ENCODE measurements around the gene RILPL1. TPM values are rescaled to one million over a fixed set of nuclear protein-coding genes. Genes with fewer than 3 reads are reported as not detected.

The RILPL1 gene
- total RNA-seq, 1 experiment from 2014 or later: 18.8 TPM

- H3K9me3 ChIP-seq (ENCODE audit: low read length): no peaks in the 10 kb centered on the region
- no peak for DNase-seq
- no peaks in the 10 kb centered on the region for H3F3A ChIP-seq (ENCODE audit: low read length, unreplicated experiment)
- H3K4me3 ChIP-seq (ENCODE audit: low read length): no peak overlapping the region
- ChIA-PET CTCF (no interaction called here), POLR2A (ENCODE audit: unreplicated experiment) (no interaction called here)
- H3K4me2 ChIP-seq (ENCODE audit: low read length): no peak overlapping the region
- no peak overlapping the region for H3K27ac ChIP-seq (ENCODE audit: low read length)
- no peaks in the 10 kb centered on the region for H4K20me1 ChIP-seq (ENCODE audit: low read length)
- TF ChIP-seq CTCF (conservative IDR thresholded peaks at IDR 0.05; ENCODE audit: low read depth, low read length): no peak
- no peak for TF ChIP-seq EZH2 (IDR thresholded peaks at IDR 0.05; ENCODE audit: low read length, unreplicated experiment)
- TF ChIP-seq EZH2phosphoT487 (IDR thresholded peaks at IDR 0.05; ENCODE audit: borderline replicate concordance, low read length): no peak
- intact Hi-C loops (cut with micrococcal nuclease): no loop called here
- H3K4me1 ChIP-seq (ENCODE audit: insufficient read depth, low read length): peaks cover 12% of the 10 kb centered on the region; the same call in 1 of the 2 replicates
- no TSS peak for BruUV-seq (replicated peaks)
- no peak for ATAC-seq
- H2AFZ ChIP-seq (ENCODE audit: low read length): no peak overlapping the region
- no peaks in the 10 kb centered on the region for H3K9me2 ChIP-seq (replicated peaks; ENCODE audit: low read length)
- H3K79me2 ChIP-seq (ENCODE audit: low read length): peaks cover 19% of the 10 kb centered on the region
- H3K36me3 ChIP-seq (ENCODE audit: low read depth, low read length): no peaks in the 10 kb centered on the region
- no peaks in the 10 kb centered on the region for H3K27me3 ChIP-seq (ENCODE audit: low read length)
- no peak overlapping the region for H3K9ac ChIP-seq (ENCODE audit: low read length)
Observed at GRCh38 chr12:123531091-123531490, 2.4 kb downstream of the RILPL1 start.

- intact Hi-C loops (cut with micrococcal nuclease): no loop called here
Observed at GRCh38 chr12:123530668-123531067, 2.9 kb downstream of the RILPL1 start.

More at GRCh38 chr12:123530668-123531067, 2.9 kb downstream of the RILPL1 start:
- CTCF ChIA-PET: no interaction called here
- POLR2A ChIA-PET (ENCODE audit: unreplicated experiment): no interaction called here
- no peaks in the 10 kb centered on the region for H3F3A ChIP-seq (ENCODE audit: low read length, unreplicated experiment)
- no peaks in the 10 kb centered on the region for H3K9me2 ChIP-seq (replicated peaks; ENCODE audit: low read length)
- ATAC-seq (no peak), DNase-seq (no peak)
- no peak overlapping the region for H3K4me3 ChIP-seq (ENCODE audit: low read length)
- H3K27ac ChIP-seq (ENCODE audit: low read length): no peak overlapping the region
- no peak overlapping the region for H3K9ac ChIP-seq (ENCODE audit: low read length)
- H4K20me1 ChIP-seq (ENCODE audit: low read length): no peaks in the 10 kb centered on the region
- no peaks in the 10 kb centered on the region for H3K9me3 ChIP-seq (ENCODE audit: low read length)
- no peak for TF ChIP-seq CTCF (conservative IDR thresholded peaks at IDR 0.05; ENCODE audit: low read depth, low read length)
- no peak for TF ChIP-seq EZH2 (IDR thresholded peaks at IDR 0.05; ENCODE audit: low read length, unreplicated experiment)
- no peak for TF ChIP-seq EZH2phosphoT487 (IDR thresholded peaks at IDR 0.05; ENCODE audit: borderline replicate concordance, low read length)
- H3K4me1 ChIP-seq (ENCODE audit: insufficient read depth, low read length): peaks cover 12% of the 10 kb centered on the region; the same call in 1 of the 2 replicates
- H2AFZ ChIP-seq (ENCODE audit: low read length): no peak overlapping the region
- BruUV-seq (replicated peaks): no TSS peak
- H3K79me2 ChIP-seq (ENCODE audit: low read length): peaks cover 19% of the 10 kb centered on the region
- no peak overlapping the region for H3K4me2 ChIP-seq (ENCODE audit: low read length)
- no peaks in the 10 kb centered on the region for H3K27me3 ChIP-seq (ENCODE audit: low read length)
- H3K36me3 ChIP-seq (ENCODE audit: low read depth, low read length): no peaks in the 10 kb centered on the region

Measured in PC-3 (cell line).